ENCODE results near the gene OXNAD1. TPM values are rescaled to one million over a fixed set of nuclear protein-coding genes. Genes with fewer than 3 reads are reported as not detected.

OXNAD1 gene
- total RNA-seq, 1 experiment from 2014 or later = 12.1 TPM

GRCh38 chr3:16316847-16317560, 52.0 kb downstream of the OXNAD1 start:
- ChIA-PET POLR2A (no interaction called here), CTCF (no interaction called here), RAD21 (ENCODE audit: low non-redundant PET in 1 of 2, low total read pairs in 2 of 2, uncharacterized antibody in 2 of 2, unreplicated experiment in 2 of 2) (no interaction called here)
- H3K9me3 ChIP-seq (ENCODE audit: control insufficient read depth in 1 of 2, insufficient read depth in 1 of 2, low read depth in 1 of 2, low read length in 2 of 2) = no peaks in the 10 kb centered on the region
- H3K79me2 ChIP-seq (ENCODE audit: insufficient read depth, low read length) = no peaks in the 10 kb centered on the region
- H4K20me1 ChIP-seq (ENCODE audit: insufficient read depth) = no peaks in the 10 kb centered on the region
- TF ChIP-seq CEBPB (IDR thresholded peaks at IDR 0.05; ENCODE audit: low read depth) (no peak), EGR1 (IDR thresholded peaks at IDR 0.05; ENCODE audit: low read depth) (no peak), JUND (IDR thresholded peaks at IDR 0.05) (no peak), ZBTB33 (IDR thresholded peaks at IDR 0.05; ENCODE audit: extremely low read depth, insufficient replicate concordance, low read length) (no peak), FOSL1 (IDR thresholded peaks at IDR 0.05; ENCODE audit: low read depth) (no peak), EZH2phosphoT487 (IDR thresholded peaks at IDR 0.05; ENCODE audit: borderline replicate concordance) (no peak), ELF1 (IDR thresholded peaks at IDR 0.05; ENCODE audit: borderline replicate concordance, low read depth) (no peak), YY1 (IDR thresholded peaks at IDR 0.05; ENCODE audit: extremely low read depth, insufficient replicate concordance, low read depth, low read length) (no peak), EZH2 (IDR thresholded peaks at IDR 0.05) (no peak), ZNF274 (IDR thresholded peaks at IDR 0.05; ENCODE audit: low read depth, low read length) (no peak), POLR2AphosphoS5 (IDR thresholded peaks at IDR 0.05; ENCODE audit: low read depth, low read length) (no peak), REST (IDR thresholded peaks at IDR 0.05; ENCODE audit: low read depth) (no peak), MAX (IDR thresholded peaks at IDR 0.05) (no peak), SP1 (IDR thresholded peaks at IDR 0.05; ENCODE audit: low read depth) (no peak), SIN3A (IDR thresholded peaks at IDR 0.05; ENCODE audit: low read depth) (no peak), RAD21 (IDR thresholded peaks at IDR 0.05; ENCODE audit: low read depth) (no peak), POLR2A (IDR thresholded peaks at IDR 0.05; ENCODE audit: borderline replicate concordance, extremely low read depth, insufficient read depth, insufficient read length) (no peak), SRF (IDR thresholded peaks at IDR 0.05; ENCODE audit: low read depth) (no peak), TCF7L2 (IDR thresholded peaks at IDR 0.05; ENCODE audit: borderline replicate concordance, extremely low read depth, insufficient read depth, insufficient read length) (no peak)
- intact Hi-C loops (cut with micrococcal nuclease) = no loop called here
- no peak for ATAC-seq
- H3K4me2 ChIP-seq (ENCODE audit: low read length) = no peak overlapping the region
- H3K9ac ChIP-seq (ENCODE audit: low read length) = no peak overlapping the region
- H3K4me3 ChIP-seq (replicated peaks in 1 of 2; ENCODE audit: low read depth in 1 of 2, low read length in 2 of 2) = no peak overlapping the region
- H3K4me1 ChIP-seq (ENCODE audit: control insufficient read depth in 1 of 2, insufficient read depth in 2 of 2, low read length in 2 of 2) = no peaks in the 10 kb centered on the region
- BruUV-seq (replicated peaks) = no TSS peak
- H3K9me2 ChIP-seq (ENCODE audit: insufficient read depth) = no peaks in the 10 kb centered on the region
- H3K36me3 ChIP-seq (ENCODE audit: control insufficient read depth in 1 of 2, insufficient read depth in 2 of 2, low read length in 2 of 2) = no peaks in the 10 kb centered on the region
- no peak overlapping the region for H3K27ac ChIP-seq (ENCODE audit: low read depth, low read length)
- no peaks in the 10 kb centered on the region for H3K27me3 ChIP-seq (ENCODE audit: insufficient read depth, low read length)
- DNase-seq (ENCODE audit: low read depth, low spot score) = no peak
- no peak overlapping the region for H2AFZ ChIP-seq (ENCODE audit: low read depth, low read length, poor library complexity, severe bottlenecking)

Data from HCT116 (cell line).